ENCODE data around the gene TP63. TPM values are rescaled to one million over a fixed set of nuclear protein-coding genes. Genes with fewer than 3 reads are reported as not detected.

Gene TP63
- total and polyA plus RNA-seq, 2 donors, result 7.3 to 26.3 TPM

- Histone ChIP-seq H3K4me1 (ENCODE audit: insufficient read depth) (no peaks in the 10 kb centered on the region), H3K36me3 (ENCODE audit: insufficient read depth) (no peaks in the 10 kb centered on the region), H3K27ac (ENCODE audit: low read depth) (no peak overlapping the region), H3K4me3 (ENCODE audit: low read depth, low read length) (no peak overlapping the region)
- WGBS, result 88% methylated on average over 1 of the region's 1 CpG
- DNase-seq (ENCODE audit: extremely low spot score), result no peak
Measured at GRCh38 chr3:189898559-189899153, 267.5 kb downstream of the TP63 start.

GRCh38 chr3:189899186-189899585, 268.0 kb downstream of the TP63 start:
- Histone ChIP-seq H3K36me3 (ENCODE audit: insufficient read depth) (no peaks in the 10 kb centered on the region), H3K27ac (ENCODE audit: low read depth) (no peak overlapping the region), H3K4me1 (ENCODE audit: insufficient read depth) (no peaks in the 10 kb centered on the region), H3K4me3 (ENCODE audit: low read depth, low read length) (no peak overlapping the region)
- 91% methylated on average over 3 of the region's 3 CpGs for WGBS
- no peak for DNase-seq (ENCODE audit: extremely low spot score)

- WGBS, result 71% methylated on average over 5 of the region's 5 CpGs
- H3K4me1 ChIP-seq (ENCODE audit: insufficient read depth), result no peaks in the 10 kb centered on the region
- H3K4me3 ChIP-seq (ENCODE audit: low read depth, low read length), result no peak overlapping the region
- no peaks in the 10 kb centered on the region for H3K36me3 ChIP-seq (ENCODE audit: insufficient read depth)
- no peak overlapping the region for H3K27ac ChIP-seq (ENCODE audit: low read depth)
- DNase-seq (ENCODE audit: extremely low spot score), result no peak
Measured at GRCh38 chr3:189900578-189900977, 269.4 kb downstream of the TP63 start.

- WGBS, result 85% methylated on average over 6 of the region's 6 CpGs
- DNase-seq (ENCODE audit: extremely low spot score), result no peak
- H3K36me3 ChIP-seq (ENCODE audit: insufficient read depth), result no peaks in the 10 kb centered on the region
- no peak overlapping the region for H3K4me3 ChIP-seq (ENCODE audit: low read depth, low read length)
- H3K27ac ChIP-seq (ENCODE audit: low read depth), result no peak overlapping the region
- H3K4me1 ChIP-seq (ENCODE audit: insufficient read depth), result no peaks in the 10 kb centered on the region
Measured at GRCh38 chr3:189901481-189901880, 270.3 kb downstream of the TP63 start.

- 79% methylated on average over 2 of the region's 2 CpGs for WGBS
- Histone ChIP-seq H3K36me3 (ENCODE audit: insufficient read depth) (no peaks in the 10 kb centered on the region), H3K27ac (ENCODE audit: low read depth) (no peak overlapping the region), H3K4me3 (ENCODE audit: low read depth, low read length) (no peak overlapping the region), H3K4me1 (ENCODE audit: insufficient read depth) (no peaks in the 10 kb centered on the region)
- no peak for DNase-seq (ENCODE audit: extremely low spot score)
Measured at GRCh38 chr3:189902230-189903186, 271.3 kb downstream of the TP63 start.

- Histone ChIP-seq H3K36me3 (ENCODE audit: insufficient read depth) (no peaks in the 10 kb centered on the region), H3K4me1 (ENCODE audit: insufficient read depth) (no peaks in the 10 kb centered on the region), H3K4me3 (ENCODE audit: low read depth, low read length) (no peak overlapping the region), H3K27ac (ENCODE audit: low read depth) (no peak overlapping the region)
- 67% methylated on average over 6 of the region's 6 CpGs for whole genome bisulfite sequencing
- no peak for DNase-seq (ENCODE audit: extremely low spot score)
Measured at GRCh38 chr3:189903562-189904250, 272.5 kb downstream of the TP63 start.

GRCh38 chr3:189907803-189908202, 276.6 kb downstream of the TP63 start:
- H3K27ac ChIP-seq (ENCODE audit: low read depth), result no peak overlapping the region
- no peak for DNase-seq (ENCODE audit: extremely low spot score)
- no peaks in the 10 kb centered on the region for H3K36me3 ChIP-seq (ENCODE audit: insufficient read depth)
- WGBS, result 83% methylated on average over 6 of the region's 6 CpGs
- H3K4me3 ChIP-seq (ENCODE audit: low read depth, low read length), result no peak overlapping the region
- H3K4me1 ChIP-seq (ENCODE audit: insufficient read depth), result no peaks in the 10 kb centered on the region

GRCh38 chr3:189908646-189909045, 277.5 kb downstream of the TP63 start:
- no peaks in the 10 kb centered on the region for H3K4me1 ChIP-seq (ENCODE audit: insufficient read depth)

GRCh38 chr3:189909139-189909538, 277.9 kb downstream of the TP63 start:
- H3K4me3 ChIP-seq (ENCODE audit: low read depth, low read length), result no peak overlapping the region
- no peaks in the 10 kb centered on the region for H3K4me1 ChIP-seq (ENCODE audit: insufficient read depth)
- no peaks in the 10 kb centered on the region for H3K36me3 ChIP-seq (ENCODE audit: insufficient read depth)
- DNase-seq (ENCODE audit: extremely low spot score), result no peak
- peak overlapping the region; percentile 5 for H3K27ac ChIP-seq (ENCODE audit: low read depth)
- WGBS, result 76% methylated on average over 3 of the region's 3 CpGs

More at GRCh38 chr3:189908646-189909045, 277.5 kb downstream of the TP63 start:
- no peak for DNase-seq (ENCODE audit: extremely low spot score)
- Histone ChIP-seq H3K36me3 (ENCODE audit: insufficient read depth) (no peaks in the 10 kb centered on the region), H3K4me3 (ENCODE audit: low read depth, low read length) (no peak overlapping the region), H3K27ac (ENCODE audit: low read depth) (no peak overlapping the region)

GRCh38 chr3:189909573-189909972, 278.4 kb downstream of the TP63 start:
- no peak overlapping the region for H3K27ac ChIP-seq (ENCODE audit: low read depth)
- no peak overlapping the region for H3K4me3 ChIP-seq (ENCODE audit: low read depth, low read length)
- H3K36me3 ChIP-seq (ENCODE audit: insufficient read depth), result no peaks in the 10 kb centered on the region
- DNase-seq (ENCODE audit: extremely low spot score), result no peak
- WGBS, result 78% methylated on average over 2 of the region's 2 CpGs
- H3K4me1 ChIP-seq (ENCODE audit: insufficient read depth), result no peaks in the 10 kb centered on the region

- Histone ChIP-seq H3K4me1 (ENCODE audit: insufficient read depth) (no peaks in the 10 kb centered on the region), H3K4me3 (ENCODE audit: low read depth, low read length) (no peak overlapping the region), H3K36me3 (ENCODE audit: insufficient read depth) (no peaks in the 10 kb centered on the region), H3K27ac (ENCODE audit: low read depth) (no peak overlapping the region)
- WGBS, result 46% methylated on average over 1 of the region's 1 CpG
- DNase-seq (ENCODE audit: extremely low spot score), result no peak
Measured at GRCh38 chr3:189911001-189911400, 279.8 kb downstream of the TP63 start.

- H3K36me3 ChIP-seq (ENCODE audit: insufficient read depth), result no peaks in the 10 kb centered on the region
- no peak for DNase-seq (ENCODE audit: extremely low spot score)
- no peak overlapping the region for H3K4me3 ChIP-seq (ENCODE audit: low read depth, low read length)
- H3K27ac ChIP-seq (ENCODE audit: low read depth), result no peak overlapping the region
- WGBS, result 77% methylated on average over 3 of the region's 3 CpGs
- H3K4me1 ChIP-seq (ENCODE audit: insufficient read depth), result no peaks in the 10 kb centered on the region
Measured at GRCh38 chr3:189914799-189915198, 283.6 kb downstream of the TP63 start.

- no peak overlapping the region for H3K4me3 ChIP-seq (ENCODE audit: low read depth, low read length)
- H3K36me3 ChIP-seq (ENCODE audit: insufficient read depth), result no peaks in the 10 kb centered on the region
- H3K4me1 ChIP-seq (ENCODE audit: insufficient read depth), result no peaks in the 10 kb centered on the region
- DNase-seq (ENCODE audit: extremely low spot score), result no peak
- H3K27ac ChIP-seq (ENCODE audit: low read depth), result no peak overlapping the region
Measured at GRCh38 chr3:189921770-189922169, 290.6 kb downstream of the TP63 start.
